ENCODE results near the gene EPHA6. TPM values are rescaled to one million over a fixed set of nuclear protein-coding genes. Genes with fewer than 3 reads are reported as not detected.
"Not testable (repeated sequence)": the region's sequence is repeated elsewhere in the genome, so short reads cannot be mapped to it uniquely, and the experiment has no call there.

Gene EPHA6
- polyA plus RNA-seq, 1 donor = 1.6 TPM

- H3K4me1 ChIP-seq (ENCODE audit: control insufficient read depth, insufficient read depth, low read length) = no peaks in the 10 kb centered on the region
- no peak overlapping the region for H3K4me3 ChIP-seq (ENCODE audit: low read length)
- H3K27me3 ChIP-seq (ENCODE audit: control insufficient read depth, insufficient read depth, low read length) = no peaks in the 10 kb centered on the region
- 71% methylated on average over 1 of the region's 1 CpG for WGBS (ENCODE audit: insufficient coverage, low lambda C conversion rate)
- H3K36me3 ChIP-seq (ENCODE audit: control insufficient read depth, insufficient read depth, low read length) = no peaks in the 10 kb centered on the region
- DNase-seq = no peak
- no peak overlapping the region for H3K27ac ChIP-seq (ENCODE audit: low read length)
- H3K9me3 ChIP-seq (ENCODE audit: control insufficient read depth, low read depth, low read length) = no peaks in the 10 kb centered on the region
Measured at GRCh38 chr3:97021778-97022177, 207.4 kb downstream of the EPHA6 start.

- H3K27ac ChIP-seq (ENCODE audit: low read length); H3K4me1 ChIP-seq (ENCODE audit: control insufficient read depth, insufficient read depth, low read length); H3K36me3 ChIP-seq (ENCODE audit: control insufficient read depth, insufficient read depth, low read length); DNase-seq; H3K9me3 ChIP-seq (ENCODE audit: control insufficient read depth, low read depth, low read length); H3K4me3 ChIP-seq (ENCODE audit: low read length); H3K27me3 ChIP-seq (ENCODE audit: control insufficient read depth, insufficient read depth, low read length): not testable (repeated sequence)
- 95% methylated on average over 4 of the region's 8 CpGs for WGBS (ENCODE audit: insufficient coverage, low lambda C conversion rate)
Measured at GRCh38 chr3:97025612-97026011, 211.2 kb downstream of the EPHA6 start.

GRCh38 chr3:97029972-97030371 is 215.6 kb downstream of the EPHA6 start:
- DNase-seq = no peak
- Histone ChIP-seq H3K36me3 (ENCODE audit: control insufficient read depth, insufficient read depth, low read length) (no peaks in the 10 kb centered on the region), H3K4me3 (ENCODE audit: low read length) (no peak overlapping the region), H3K4me1 (ENCODE audit: control insufficient read depth, insufficient read depth, low read length) (no peaks in the 10 kb centered on the region), H3K27me3 (ENCODE audit: control insufficient read depth, insufficient read depth, low read length) (no peaks in the 10 kb centered on the region), H3K9me3 (ENCODE audit: control insufficient read depth, low read depth, low read length) (no peaks in the 10 kb centered on the region), H3K27ac (ENCODE audit: low read length) (no peak overlapping the region)
- WGBS (ENCODE audit: insufficient coverage, low lambda C conversion rate) = 100% methylated on average over 1 of the region's 1 CpG

GRCh38 chr3:97037294-97037943 is 223.0 kb downstream of the EPHA6 start:
- no peak for DNase-seq
- H3K4me1 ChIP-seq (ENCODE audit: control insufficient read depth, insufficient read depth, low read length) = no peaks in the 10 kb centered on the region
- H3K9me3 ChIP-seq (ENCODE audit: control insufficient read depth, low read depth, low read length) = no peaks in the 10 kb centered on the region
- H3K27ac ChIP-seq (ENCODE audit: low read length) = no peak overlapping the region
- WGBS (ENCODE audit: insufficient coverage, low lambda C conversion rate) = 89% methylated on average over 3 of the region's 3 CpGs
- no peaks in the 10 kb centered on the region for H3K27me3 ChIP-seq (ENCODE audit: control insufficient read depth, insufficient read depth, low read length)
- H3K36me3 ChIP-seq (ENCODE audit: control insufficient read depth, insufficient read depth, low read length) = no peaks in the 10 kb centered on the region
- H3K4me3 ChIP-seq (ENCODE audit: low read length) = no peak overlapping the region

- DNase-seq = no peak
- WGBS (ENCODE audit: insufficient coverage, low lambda C conversion rate) = no CpG with 5 or more reads among the region's 2 CpGs
Measured at GRCh38 chr3:97043411-97043810, 229.0 kb downstream of the EPHA6 start.

GRCh38 chr3:97057365-97057764 is 243.0 kb downstream of the EPHA6 start:
- peaks cover 4% of the 10 kb centered on the region for H3K9me3 ChIP-seq (ENCODE audit: control insufficient read depth, low read depth, low read length)
- H3K4me1 ChIP-seq (ENCODE audit: control insufficient read depth, insufficient read depth, low read length) = no peaks in the 10 kb centered on the region
- H3K36me3 ChIP-seq (ENCODE audit: control insufficient read depth, insufficient read depth, low read length) = no peaks in the 10 kb centered on the region
- no peak for DNase-seq
- WGBS (ENCODE audit: insufficient coverage, low lambda C conversion rate) = 80% methylated on average over 2 of the region's 3 CpGs
- H3K27me3 ChIP-seq (ENCODE audit: control insufficient read depth, insufficient read depth, low read length) = no peaks in the 10 kb centered on the region
- H3K4me3 ChIP-seq (ENCODE audit: low read length) = no peak overlapping the region
- no peak overlapping the region for H3K27ac ChIP-seq (ENCODE audit: low read length)

More at GRCh38 chr3:97043411-97043810, 229.0 kb downstream of the EPHA6 start:
- H3K27me3 ChIP-seq (ENCODE audit: control insufficient read depth, insufficient read depth, low read length) = no peaks in the 10 kb centered on the region
- H3K36me3 ChIP-seq (ENCODE audit: control insufficient read depth, insufficient read depth, low read length) = no peaks in the 10 kb centered on the region
- no peak overlapping the region for H3K27ac ChIP-seq (ENCODE audit: low read length)
- H3K4me1 ChIP-seq (ENCODE audit: control insufficient read depth, insufficient read depth, low read length) = no peaks in the 10 kb centered on the region
- no peak overlapping the region for H3K4me3 ChIP-seq (ENCODE audit: low read length)
- no peaks in the 10 kb centered on the region for H3K9me3 ChIP-seq (ENCODE audit: control insufficient read depth, low read depth, low read length)

GRCh38 chr3:97059168-97059567 is 244.8 kb downstream of the EPHA6 start:
- WGBS (ENCODE audit: insufficient coverage, low lambda C conversion rate) = no CpG with 5 or more reads among the region's 1 CpG
- Histone ChIP-seq H3K27me3 (ENCODE audit: control insufficient read depth, insufficient read depth, low read length) (no peaks in the 10 kb centered on the region), H3K4me3 (ENCODE audit: low read length) (no peak overlapping the region), H3K36me3 (ENCODE audit: control insufficient read depth, insufficient read depth, low read length) (no peaks in the 10 kb centered on the region), H3K4me1 (ENCODE audit: control insufficient read depth, insufficient read depth, low read length) (no peaks in the 10 kb centered on the region), H3K9me3 (ENCODE audit: control insufficient read depth, low read depth, low read length) (peaks cover 4% of the 10 kb centered on the region), H3K27ac (ENCODE audit: low read length) (no peak overlapping the region)
- no peak for DNase-seq

GRCh38 chr3:97066531-97066930 is 252.1 kb downstream of the EPHA6 start:
- no peak overlapping the region for H3K4me3 ChIP-seq (ENCODE audit: low read length)
- H3K4me1 ChIP-seq (ENCODE audit: control insufficient read depth, insufficient read depth, low read length) = no peaks in the 10 kb centered on the region
- WGBS (ENCODE audit: insufficient coverage, low lambda C conversion rate) = no CpG with 5 or more reads among the region's 1 CpG
- DNase-seq = no peak
- no peaks in the 10 kb centered on the region for H3K27me3 ChIP-seq (ENCODE audit: control insufficient read depth, insufficient read depth, low read length)
- H3K36me3 ChIP-seq (ENCODE audit: control insufficient read depth, insufficient read depth, low read length) = no peaks in the 10 kb centered on the region
- peaks cover 4% of the 10 kb centered on the region for H3K9me3 ChIP-seq (ENCODE audit: control insufficient read depth, low read depth, low read length)
- H3K27ac ChIP-seq (ENCODE audit: low read length) = no peak overlapping the region

- Histone ChIP-seq H3K27ac (ENCODE audit: low read length) (no peak overlapping the region), H3K36me3 (ENCODE audit: control insufficient read depth, insufficient read depth, low read length) (no peaks in the 10 kb centered on the region)
- no peak for DNase-seq
Measured at GRCh38 chr3:97070302-97070701, 255.9 kb downstream of the EPHA6 start.

GRCh38 chr3:97074546-97074945 is 260.2 kb downstream of the EPHA6 start:
- Histone ChIP-seq H3K4me3 (ENCODE audit: low read length) (no peak overlapping the region), H3K9me3 (ENCODE audit: control insufficient read depth, low read depth, low read length) (no peaks in the 10 kb centered on the region)
- WGBS (ENCODE audit: insufficient coverage, low lambda C conversion rate) = 89% methylated on average over 2 of the region's 2 CpGs

More at GRCh38 chr3:97070302-97070701, 255.9 kb downstream of the EPHA6 start:
- no peaks in the 10 kb centered on the region for H3K27me3 ChIP-seq (ENCODE audit: control insufficient read depth, insufficient read depth, low read length)
- H3K4me1 ChIP-seq (ENCODE audit: control insufficient read depth, insufficient read depth, low read length) = no peaks in the 10 kb centered on the region
- H3K4me3 ChIP-seq (ENCODE audit: low read length) = no peak overlapping the region
- no peaks in the 10 kb centered on the region for H3K9me3 ChIP-seq (ENCODE audit: control insufficient read depth, low read depth, low read length)

GRCh38 chr3:97076673-97077072 is 262.3 kb downstream of the EPHA6 start:
- H3K4me3 ChIP-seq (ENCODE audit: low read length) = no peak overlapping the region
- no peaks in the 10 kb centered on the region for H3K4me1 ChIP-seq (ENCODE audit: control insufficient read depth, insufficient read depth, low read length)
- H3K27me3 ChIP-seq (ENCODE audit: control insufficient read depth, insufficient read depth, low read length) = no peaks in the 10 kb centered on the region
- no peaks in the 10 kb centered on the region for H3K9me3 ChIP-seq (ENCODE audit: control insufficient read depth, low read depth, low read length)
- whole genome bisulfite sequencing (ENCODE audit: insufficient coverage, low lambda C conversion rate) = no CpG with 5 or more reads among the region's 2 CpGs
- no peak overlapping the region for H3K27ac ChIP-seq (ENCODE audit: low read length)
- H3K36me3 ChIP-seq (ENCODE audit: control insufficient read depth, insufficient read depth, low read length) = no peaks in the 10 kb centered on the region
- no peak for DNase-seq

More at GRCh38 chr3:97074546-97074945, 260.2 kb downstream of the EPHA6 start:
- H3K36me3 ChIP-seq (ENCODE audit: control insufficient read depth, insufficient read depth, low read length) = no peaks in the 10 kb centered on the region
- no peak overlapping the region for H3K27ac ChIP-seq (ENCODE audit: low read length)
- H3K4me1 ChIP-seq (ENCODE audit: control insufficient read depth, insufficient read depth, low read length) = no peaks in the 10 kb centered on the region
- DNase-seq = no peak
- no peaks in the 10 kb centered on the region for H3K27me3 ChIP-seq (ENCODE audit: control insufficient read depth, insufficient read depth, low read length)
